WI38 (cell line): ENCODE measurements around the gene CDKN2C.

ENCODE experiments used
- H3K4me3 ChIP-seq: 2 replicates; pipeline ENCODE4 v1.5.1; 2011; ENCODE audit warnings: low read depth, mild to moderate bottlenecking, control low read depth, low read length
- TF ChIP-seq, protein P1 (sequence below): IDR thresholded peaks from 2 replicates; pipeline ENCODE4 v1.5.1; 2012; ENCODE audit warnings: low read depth, mild to moderate bottlenecking, control low read depth, low read length

CDKN2C gene

GRCh38 chr1:50977575-50978143 is 7.6 kb downstream of the CDKN2C start:
- TF ChIP-seq, protein P1, sequence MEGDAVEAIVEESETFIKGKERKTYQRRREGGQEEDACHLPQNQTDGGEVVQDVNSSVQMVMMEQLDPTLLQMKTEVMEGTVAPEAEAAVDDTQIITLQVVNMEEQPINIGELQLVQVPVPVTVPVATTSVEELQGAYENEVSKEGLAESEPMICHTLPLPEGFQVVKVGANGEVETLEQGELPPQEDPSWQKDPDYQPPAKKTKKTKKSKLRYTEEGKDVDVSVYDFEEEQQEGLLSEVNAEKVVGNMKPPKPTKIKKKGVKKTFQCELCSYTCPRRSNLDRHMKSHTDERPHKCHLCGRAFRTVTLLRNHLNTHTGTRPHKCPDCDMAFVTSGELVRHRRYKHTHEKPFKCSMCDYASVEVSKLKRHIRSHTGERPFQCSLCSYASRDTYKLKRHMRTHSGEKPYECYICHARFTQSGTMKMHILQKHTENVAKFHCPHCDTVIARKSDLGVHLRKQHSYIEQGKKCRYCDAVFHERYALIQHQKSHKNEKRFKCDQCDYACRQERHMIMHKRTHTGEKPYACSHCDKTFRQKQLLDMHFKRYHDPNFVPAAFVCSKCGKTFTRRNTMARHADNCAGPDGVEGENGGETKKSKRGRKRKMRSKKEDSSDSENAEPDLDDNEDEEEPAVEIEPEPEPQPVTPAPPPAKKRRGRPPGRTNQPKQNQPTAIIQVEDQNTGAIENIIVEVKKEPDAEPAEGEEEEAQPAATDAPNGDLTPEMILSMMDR, result no peak

GRCh38 chr1:50978144-50978851 is 8.3 kb downstream of the CDKN2C start:
- TF ChIP-seq, protein P1, result no peak

More at GRCh38 chr1:50977575-50978143, 7.6 kb downstream of the CDKN2C start:
- peak overlapping the region; percentile 80 for H3K4me3 ChIP-seq

DNA sequence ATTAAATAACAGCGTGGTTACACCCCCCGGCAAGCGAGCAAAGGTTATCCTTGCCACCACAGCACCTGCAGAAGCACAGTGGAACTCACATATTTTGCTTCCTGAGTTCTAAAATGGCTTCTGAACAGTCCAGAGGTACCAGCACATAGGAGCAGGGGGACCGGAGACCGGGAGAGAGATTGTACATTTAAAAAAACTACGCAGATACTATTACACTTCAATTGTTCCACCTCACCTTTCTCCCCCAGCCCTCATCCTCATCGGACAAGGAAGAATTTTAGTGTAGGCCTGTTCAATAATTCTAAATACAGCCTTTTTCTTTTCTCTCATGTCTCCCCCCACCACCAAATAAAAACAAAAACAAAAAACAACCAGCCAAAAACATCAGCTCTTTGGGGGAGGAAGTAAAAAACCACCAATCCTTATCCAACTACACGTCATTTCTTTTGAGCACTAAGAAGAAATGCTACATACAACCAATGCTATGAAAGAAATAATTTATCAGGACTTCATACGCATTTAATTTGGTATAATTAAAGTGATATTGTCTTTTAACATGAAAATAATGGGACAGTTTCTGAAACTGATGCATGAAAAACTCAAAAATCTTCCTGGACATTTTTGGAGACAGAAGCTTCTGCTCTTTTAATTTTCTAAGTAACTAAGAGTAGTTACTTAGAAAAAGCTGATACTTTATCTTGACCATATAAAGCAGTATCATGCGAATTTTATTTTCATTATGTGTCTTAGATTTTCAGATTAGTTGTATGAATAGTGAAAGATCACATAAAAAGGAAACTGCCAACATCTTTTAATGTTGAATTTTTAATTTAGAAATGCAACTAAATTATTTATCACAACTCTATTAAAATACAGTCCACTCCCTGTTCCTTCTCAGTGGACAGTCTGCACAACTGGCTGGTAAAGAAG is 9.1 kb downstream of the CDKN2C start:
- TF ChIP-seq, protein P1, result no peak
- H3K4me3 ChIP-seq, result peak overlapping the region; percentile 80

More at GRCh38 chr1:50978144-50978851, 8.3 kb downstream of the CDKN2C start:
- peak overlapping the region; percentile 80 for H3K4me3 ChIP-seq

DNA sequence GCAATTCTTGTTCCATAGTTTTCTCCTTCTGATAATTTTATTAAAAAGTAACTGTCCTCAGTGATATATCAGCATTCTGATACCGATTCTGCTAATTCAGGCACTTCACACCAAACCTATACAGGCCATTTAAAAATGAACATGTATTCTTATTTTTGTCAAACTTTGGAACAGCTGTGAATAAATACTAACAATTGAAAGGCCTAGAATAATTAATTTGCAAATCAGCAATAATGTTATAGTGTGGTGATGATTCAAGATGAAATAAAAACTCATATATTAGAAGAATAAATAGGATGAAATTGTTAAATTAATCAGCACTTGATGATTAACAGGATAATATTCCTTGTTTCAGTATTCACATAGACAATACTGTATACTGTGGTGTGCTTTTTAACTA is 9.9 kb downstream of the CDKN2C start:
- TF ChIP-seq, protein P1, result no peak
- H3K4me3 ChIP-seq, result no peak overlapping the region

DNA sequence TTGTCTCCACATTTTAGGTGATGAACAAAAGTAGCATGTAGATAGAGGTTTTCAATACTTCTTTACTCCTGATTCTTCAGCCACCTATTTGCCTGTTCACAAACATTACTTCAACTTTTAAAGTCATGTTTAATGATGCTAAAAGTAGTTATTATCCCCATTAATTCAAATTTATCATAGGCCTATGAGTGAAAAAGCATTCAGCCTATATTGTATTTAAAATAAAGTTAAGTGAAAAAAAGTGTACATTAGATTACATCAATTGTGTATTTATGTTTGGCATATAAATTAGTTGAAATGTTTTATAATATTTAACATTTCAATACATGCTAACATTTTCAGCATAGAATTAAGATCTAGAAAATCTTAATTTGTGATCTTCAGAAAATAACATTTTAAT is 10.5 kb downstream of the CDKN2C start:
- no peak overlapping the region for H3K4me3 ChIP-seq
- TF ChIP-seq, protein P1, result no peak

DNA sequence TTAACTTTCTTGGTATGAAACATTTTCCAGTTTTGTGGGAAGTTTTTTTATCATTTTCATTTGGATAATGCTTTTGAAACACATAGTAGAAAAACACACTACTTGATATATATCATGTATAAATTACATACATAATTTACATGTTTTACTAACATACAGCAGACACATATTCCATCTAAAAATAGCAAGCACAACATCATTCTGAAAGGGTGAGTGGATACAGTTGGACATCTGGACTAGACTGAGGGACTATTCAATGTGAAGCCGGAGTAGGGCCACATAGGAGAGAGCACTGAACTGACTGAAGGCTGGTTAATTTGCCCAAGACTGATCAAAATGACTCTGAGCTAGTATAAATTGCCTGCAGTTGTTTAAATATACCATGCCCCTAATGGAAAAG is 11.7 kb downstream of the CDKN2C start:
- TF ChIP-seq, protein P1, result no peak
- no peak overlapping the region for H3K4me3 ChIP-seq
